Effector memory CD4-positive, alpha-beta T cell (primary cell): Measurements from ENCODE around the gene CSMD2.

Experiments used
- DNase-seq, 3 donors: peaks; one replicate each; pipeline ENCODE4 v3.0.0-alpha.2; 2020
- H3K27ac ChIP-seq: 2 replicates; pipeline ENCODE4 v1.7.0; 2013; ENCODE audit warnings: mild to moderate bottlenecking, low read length, moderate library complexity; ENCODE audit not compliant: insufficient read depth, poor library complexity, severe bottlenecking
- H3K27me3 ChIP-seq: replicated peaks from 2 replicates; pipeline ENCODE4 v1.7.0; 2013; ENCODE audit warnings: mild to moderate bottlenecking, low read length; ENCODE audit not compliant: insufficient read depth, control insufficient read depth, poor library complexity, severe bottlenecking
- H3K36me3 ChIP-seq: 2 replicates; pipeline ENCODE4 v1.7.0; 2013; ENCODE audit warnings: mild to moderate bottlenecking, low read length, moderate library complexity; ENCODE audit not compliant: control insufficient read depth, insufficient read depth
- H3K4me1 ChIP-seq: 2 replicates; pipeline ENCODE4 v1.7.0; 2013; ENCODE audit warnings: low read length, mild to moderate bottlenecking; ENCODE audit not compliant: control insufficient read depth, insufficient read depth, poor library complexity, severe bottlenecking
- H3K4me3 ChIP-seq: 2 replicates; pipeline ENCODE4 v1.7.0; 2013; ENCODE audit warnings: low read length, low read depth, mild to moderate bottlenecking; ENCODE audit not compliant: insufficient read depth, poor library complexity, severe bottlenecking
- H3K9me3 ChIP-seq: 2 replicates; pipeline ENCODE4 v1.7.0; 2013; ENCODE audit warnings: mild to moderate bottlenecking, low read length, moderate library complexity; ENCODE audit not compliant: control insufficient read depth

CSMD2 gene

GRCh38 chr1:34057347-34058130 lies 107.5 kb downstream of the CSMD2 start:
- no peak for DNase-seq
- Histone ChIP-seq H3K27ac (no peak overlapping the region), H3K4me1 (no peaks in the 10 kb centered on the region)

GRCh38 chr1:34055818-34056217 lies 109.2 kb downstream of the CSMD2 start:
- no peaks in the 10 kb centered on the region for H3K36me3 ChIP-seq
- no peak for DNase-seq
- H3K9me3 ChIP-seq, result no peaks in the 10 kb centered on the region
- H3K4me3 ChIP-seq, result no peak overlapping the region
- H3K27ac ChIP-seq, result no peak overlapping the region
- no peaks in the 10 kb centered on the region for H3K27me3 ChIP-seq
- H3K4me1 ChIP-seq, result no peaks in the 10 kb centered on the region

More at GRCh38 chr1:34057347-34058130, 107.5 kb downstream of the CSMD2 start:
- Histone ChIP-seq H3K4me3 (no peak overlapping the region), H3K36me3 (no peaks in the 10 kb centered on the region), H3K9me3 (no peaks in the 10 kb centered on the region), H3K27me3 (no peaks in the 10 kb centered on the region)

- peaks cover 3% of the 10 kb centered on the region for H3K9me3 ChIP-seq
- DNase-seq, result no peak
- H3K4me1 ChIP-seq, result no peaks in the 10 kb centered on the region
- no peaks in the 10 kb centered on the region for H3K36me3 ChIP-seq
- H3K4me3 ChIP-seq, result no peak overlapping the region
- H3K27ac ChIP-seq, result no peak overlapping the region
- no peaks in the 10 kb centered on the region for H3K27me3 ChIP-seq
These were observed 110.1 kb downstream of the CSMD2 start for GRCh38 chr1:34054920-34055319.

GRCh38 chr1:34053660-34054059 lies 111.4 kb downstream of the CSMD2 start:
- Histone ChIP-seq H3K36me3 (no peaks in the 10 kb centered on the region), H3K27ac (no peak overlapping the region), H3K4me3 (no peak overlapping the region), H3K27me3 (no peaks in the 10 kb centered on the region), H3K4me1 (no peaks in the 10 kb centered on the region), H3K9me3 (peaks cover 6% of the 10 kb centered on the region)
- DNase-seq, result no peak

GRCh38 chr1:34052565-34052964 lies 112.5 kb downstream of the CSMD2 start:
- Histone ChIP-seq H3K27me3 (no peaks in the 10 kb centered on the region), H3K27ac (no peak overlapping the region), H3K4me3 (no peak overlapping the region), H3K9me3 (peaks cover 6% of the 10 kb centered on the region), H3K36me3 (no peaks in the 10 kb centered on the region), H3K4me1 (no peaks in the 10 kb centered on the region)
- no peak for DNase-seq

GRCh38 chr1:34050709-34051485 lies 114.1 kb downstream of the CSMD2 start:
- H3K27ac ChIP-seq, result no peak overlapping the region
- H3K4me1 ChIP-seq, result no peaks in the 10 kb centered on the region
- peaks cover 6% of the 10 kb centered on the region for H3K9me3 ChIP-seq
- no peak overlapping the region for H3K4me3 ChIP-seq
- no peaks in the 10 kb centered on the region for H3K27me3 ChIP-seq
- no peak for DNase-seq
- H3K36me3 ChIP-seq, result no peaks in the 10 kb centered on the region

- no peaks in the 10 kb centered on the region for H3K4me1 ChIP-seq
- no peaks in the 10 kb centered on the region for H3K36me3 ChIP-seq
- no peak for DNase-seq
- H3K4me3 ChIP-seq, result no peak overlapping the region
- H3K27me3 ChIP-seq, result no peaks in the 10 kb centered on the region
- no peak overlapping the region for H3K27ac ChIP-seq
- H3K9me3 ChIP-seq, result peaks cover 6% of the 10 kb centered on the region
These were observed 115.0 kb downstream of the CSMD2 start for GRCh38 chr1:34049994-34050393.

- no peak for DNase-seq
These were observed 115.6 kb downstream of the CSMD2 start for GRCh38 chr1:34049477-34049876.

GRCh38 chr1:34037856-34038255 lies 127.2 kb downstream of the CSMD2 start:
- no peak for DNase-seq
- Histone ChIP-seq H3K4me3 (no peak overlapping the region), H3K36me3 (no peaks in the 10 kb centered on the region), H3K27ac (no peak overlapping the region), H3K27me3 (no peaks in the 10 kb centered on the region), H3K9me3 (no peaks in the 10 kb centered on the region), H3K4me1 (no peaks in the 10 kb centered on the region)

More at GRCh38 chr1:34049477-34049876, 115.6 kb downstream of the CSMD2 start:
- Histone ChIP-seq H3K4me1 (no peaks in the 10 kb centered on the region), H3K27me3 (no peaks in the 10 kb centered on the region), H3K36me3 (no peaks in the 10 kb centered on the region), H3K27ac (no peak overlapping the region), H3K4me3 (no peak overlapping the region), H3K9me3 (peaks cover 6% of the 10 kb centered on the region)

GRCh38 chr1:34037109-34037508 lies 127.9 kb downstream of the CSMD2 start:
- H3K27me3 ChIP-seq, result no peaks in the 10 kb centered on the region
- no peaks in the 10 kb centered on the region for H3K4me1 ChIP-seq
- H3K27ac ChIP-seq, result no peak overlapping the region
- H3K36me3 ChIP-seq, result no peaks in the 10 kb centered on the region
- H3K9me3 ChIP-seq, result no peaks in the 10 kb centered on the region
- DNase-seq, result no peak
- no peak overlapping the region for H3K4me3 ChIP-seq
